Activated CD8-positive, alpha-beta memory T cell treated with anti-CD3 and anti-CD28 coated beads, Interleukin-2, amount 10 ng/mL, durations not matched to agents 7 days and 5 days (primary cell): ENCODE measurements around the gene NUCB2. TPM values are rescaled to one million over a fixed set of nuclear protein-coding genes. Genes with fewer than 3 reads are reported as not detected.

Experiments used
- ATAC-seq: fragments of 150-1000 bp; cut with Tn5 transposase; one replicate; pipeline ENCODE4 v1.10.0; 2021; ENCODE audit warnings: moderate library complexity
- CTCF ChIA-PET: fragments of 350-600 bp; sonication (Branson Sonifier 250); formaldehyde crosslinking; loops from one replicate; lab custom pipeline; 2021; ENCODE audit warnings: antibody characterized with exemption; lab: Charles Lee
- DNase-seq: peaks from one replicate; pipeline ENCODE4 v3.0.0-alpha.2; 2020
- H3K27ac Mint-ChIP-seq: one replicate; pipeline ENCODE4 v1.8.0; 2021; ENCODE audit warnings: mild to moderate bottlenecking, mixed read lengths
- H3K27me3 Mint-ChIP-seq: one replicate; pipeline ENCODE4 v1.8.0; 2021; ENCODE audit warnings: mixed read lengths
- H3K36me3 Mint-ChIP-seq: one replicate; pipeline ENCODE4 v1.8.0; 2021; ENCODE audit warnings: mild to moderate bottlenecking, mixed read lengths
- H3K4me1 Mint-ChIP-seq: one replicate; pipeline ENCODE4 v1.8.0; 2021; ENCODE audit warnings: mixed read lengths
- H3K4me3 Mint-ChIP-seq: one replicate; pipeline ENCODE4 v1.8.0; 2021; ENCODE audit warnings: mild to moderate bottlenecking, moderate library complexity, mixed read lengths
- H3K9me3 Mint-ChIP-seq: one replicate; pipeline ENCODE4 v1.8.0; 2022; ENCODE audit warnings: low read depth, mixed read lengths
- total RNA-seq, 2 experiments: library from RNA; stranded (reverse); gene quantifications; one replicate each; pipeline ENCODE4 v1.2.3, GENCODE V29; 2021

Gene NUCB2
- total RNA-seq, 2 experiments from 2014 or later: 79.4 to 100.0 TPM

DNA sequence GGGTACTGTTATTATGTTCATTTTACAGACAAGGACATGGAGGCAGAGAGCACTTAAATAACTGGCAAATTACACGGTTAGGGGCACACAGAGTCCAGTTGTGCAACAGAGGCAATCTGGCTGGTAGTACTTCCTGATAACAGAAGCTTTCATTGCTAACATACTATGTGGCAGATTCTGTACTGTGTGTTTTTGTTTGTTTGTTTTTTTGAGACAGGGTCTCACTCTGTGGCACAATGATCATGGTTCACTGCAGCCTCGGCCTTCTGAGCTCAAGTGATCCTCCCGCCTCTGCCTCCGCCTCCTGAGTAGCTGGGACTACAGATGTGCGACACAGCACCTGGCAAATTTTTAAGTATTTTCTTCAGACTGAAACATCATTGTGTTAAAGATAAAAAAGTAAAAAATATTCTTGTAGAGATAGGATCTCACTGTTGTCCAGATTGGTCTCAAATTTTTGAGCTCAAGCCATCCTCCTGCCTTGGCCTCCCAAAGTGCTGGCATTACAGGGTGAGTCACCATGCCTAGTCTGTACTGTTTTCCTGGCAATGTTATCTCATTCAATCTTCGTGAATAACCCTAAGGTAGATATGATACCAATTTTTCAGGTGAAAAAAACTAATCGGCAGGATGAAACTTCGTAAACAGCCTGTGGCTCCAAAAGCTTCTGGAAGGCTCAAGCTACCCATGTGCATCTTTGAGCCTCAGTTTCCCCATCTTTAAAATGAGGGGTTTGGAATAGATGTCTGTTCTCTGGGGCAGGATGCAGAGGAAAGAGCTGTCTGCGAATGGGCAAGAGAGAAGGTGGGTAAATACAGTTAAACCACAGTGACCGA, 921 bp upstream of the NUCB2 start:
- peak overlapping the region; percentile 91 for H3K27ac Mint-ChIP-seq
- H3K4me1 Mint-ChIP-seq: peaks cover 42% of the 10 kb centered on the region

DNA sequence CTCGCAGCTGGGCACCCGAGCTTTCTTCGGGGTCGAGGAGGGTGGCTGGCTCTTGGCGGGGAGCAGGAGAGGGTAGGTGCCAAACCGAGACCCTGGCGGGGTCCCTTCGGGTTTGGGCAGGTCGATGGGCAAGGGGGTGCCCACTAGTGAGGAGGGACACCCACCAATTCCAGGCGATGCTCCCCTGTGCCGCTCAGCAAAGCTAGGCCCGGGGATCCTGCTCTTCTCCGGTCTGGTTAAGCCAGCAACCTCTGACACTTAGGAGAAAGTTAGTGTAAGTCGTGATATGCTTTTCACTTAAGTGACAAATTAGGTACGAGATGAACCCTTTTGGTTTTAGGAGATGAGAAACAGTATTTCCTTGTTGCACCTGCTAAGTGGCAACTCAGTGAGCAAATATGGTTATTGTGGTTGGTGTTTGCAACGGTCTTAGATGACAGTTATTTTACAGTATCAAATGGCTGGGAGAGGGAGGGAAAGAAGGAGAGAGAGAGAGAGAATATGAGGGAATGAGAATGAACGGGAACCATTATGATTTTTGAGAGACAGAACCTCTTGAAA, 565 bp downstream of the NUCB2 start:
- peak overlapping the region; percentile 95 for H3K4me3 Mint-ChIP-seq
- H3K9me3 Mint-ChIP-seq: no peaks in the 10 kb centered on the region
- CTCF ChIA-PET: interaction anchor here (1.2 to 3.0 kb wide), 5 partner anchors 14 to 77 kb away, joined by 3 to 13 read pairs (median 5); no protein-coding TSS in a partner anchor
- peak overlapping the region; percentile 91 for H3K27ac Mint-ChIP-seq
- ATAC-seq: peak; percentile 21
- peak; percentile 55 for DNase-seq
- peaks cover 17% of the 10 kb centered on the region for H3K27me3 Mint-ChIP-seq
- peaks cover 15% of the 10 kb centered on the region for H3K36me3 Mint-ChIP-seq
- peaks cover 46% of the 10 kb centered on the region for H3K4me1 Mint-ChIP-seq

More for the DNA sequence above, 921 bp upstream of the NUCB2 start:
- CTCF ChIA-PET: interaction anchor here (0.6 to 3.0 kb wide), 7 partner anchors 18 to 380 kb away, joined by 3 to 13 read pairs (median 4); partner anchors contain the start of gene PIK3C2A
- peaks cover 20% of the 10 kb centered on the region for H3K27me3 Mint-ChIP-seq
- peak overlapping the region; percentile 95 for H3K4me3 Mint-ChIP-seq
- H3K36me3 Mint-ChIP-seq: peaks cover 11% of the 10 kb centered on the region
- ATAC-seq: no peak
- no peaks in the 10 kb centered on the region for H3K9me3 Mint-ChIP-seq
- no peak for DNase-seq

DNA sequence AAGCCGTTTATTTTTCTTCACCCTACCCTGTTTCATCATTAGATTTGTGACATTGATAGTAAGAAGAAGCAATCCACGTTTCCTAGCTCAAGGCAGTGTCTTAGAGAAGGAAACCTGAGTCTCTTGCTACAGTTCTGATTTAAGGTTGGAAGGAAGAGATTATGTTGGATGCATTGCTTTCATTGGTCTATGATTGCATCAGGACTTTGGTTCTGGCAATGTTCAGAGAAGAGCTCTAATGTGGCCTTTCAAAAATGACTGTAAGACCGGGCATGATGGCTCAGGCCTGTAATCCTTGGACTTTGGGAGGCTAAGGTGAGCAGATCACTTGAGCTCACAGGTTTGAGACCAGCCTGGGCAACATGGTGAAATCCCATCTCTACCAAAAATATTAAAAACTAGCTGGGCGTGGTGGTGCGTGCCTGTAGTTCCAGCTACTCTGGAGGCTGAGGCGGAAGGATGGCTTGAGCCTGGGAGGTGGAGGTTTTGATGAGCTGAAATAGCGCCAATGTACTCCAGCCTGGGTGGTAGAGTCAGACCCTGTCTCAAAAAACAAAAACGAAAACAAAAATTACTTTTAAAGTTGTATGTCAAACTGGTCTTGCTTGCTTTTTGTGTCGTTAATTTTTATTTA, 4.1 kb downstream of the NUCB2 start:
- ATAC-seq (no peak), DNase-seq (no peak)
- peaks cover under 1% of the 10 kb centered on the region for H3K9me3 Mint-ChIP-seq
- CTCF ChIA-PET: interaction anchor here (1.1 to 1.6 kb wide), 2 partner anchors 11 to 16 kb away, joined by 3 to 5 read pairs; no protein-coding TSS in a partner anchor
- H3K4me3 Mint-ChIP-seq: no peak overlapping the region
- H3K27ac Mint-ChIP-seq: no peak overlapping the region
- H3K36me3 Mint-ChIP-seq: peaks cover 36% of the 10 kb centered on the region
- peaks cover 43% of the 10 kb centered on the region for H3K4me1 Mint-ChIP-seq
- H3K27me3 Mint-ChIP-seq: no peaks in the 10 kb centered on the region

DNA sequence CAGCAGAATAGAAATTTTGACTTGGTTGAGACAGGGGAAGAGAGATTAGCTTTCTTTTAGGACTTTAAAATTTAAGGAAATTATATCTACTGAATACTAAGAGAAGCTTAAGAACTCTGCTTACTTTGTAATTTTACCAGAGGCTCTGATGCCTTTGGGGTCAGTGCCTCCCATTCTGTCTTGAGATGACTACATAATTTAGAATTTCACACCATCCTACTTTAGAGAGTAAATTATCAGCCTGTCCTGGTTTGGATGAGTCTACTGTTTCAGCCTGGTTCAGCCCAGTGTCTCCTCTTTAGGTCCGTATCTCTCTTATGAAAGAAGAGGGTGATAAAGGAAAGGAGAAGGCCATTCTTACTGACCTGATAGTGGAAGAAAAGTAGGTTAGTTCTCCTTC, 9.8 kb downstream of the NUCB2 start:
- no peak for DNase-seq
- no peak for ATAC-seq
- Mint-ChIP-seq H3K4me3 (no peak overlapping the region), H3K4me1 (peaks cover 34% of the 10 kb centered on the region), H3K9me3 (peaks cover 2% of the 10 kb centered on the region), H3K36me3 (peaks cover 55% of the 10 kb centered on the region), H3K27ac (no peak overlapping the region), H3K27me3 (no peaks in the 10 kb centered on the region)
- CTCF ChIA-PET: no interaction called here

DNA sequence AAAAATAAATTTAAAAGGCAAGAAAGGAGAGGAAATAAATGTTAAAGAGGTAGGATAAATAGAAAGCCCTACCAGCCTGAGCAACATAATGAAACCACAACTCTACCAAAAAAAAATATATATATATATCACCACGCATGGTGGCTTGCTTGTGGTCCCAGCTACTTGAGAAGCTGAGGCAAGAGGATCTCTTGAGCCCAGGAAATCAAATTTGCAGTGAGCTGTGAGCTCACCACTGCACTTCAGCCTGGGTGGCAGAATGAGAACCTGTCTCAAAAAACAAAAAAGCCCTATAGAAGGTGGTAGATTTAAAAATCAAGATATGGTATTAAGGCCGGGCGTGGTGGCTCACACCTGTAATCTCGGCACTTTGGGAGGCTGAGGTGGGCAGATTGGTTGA, 10.5 kb downstream of the NUCB2 start:
- peaks cover 2% of the 10 kb centered on the region for H3K9me3 Mint-ChIP-seq
- H3K36me3 Mint-ChIP-seq: peaks cover 56% of the 10 kb centered on the region
- H3K4me3 Mint-ChIP-seq: no peak overlapping the region
- peak; percentile 51 for DNase-seq
- no peaks in the 10 kb centered on the region for H3K27me3 Mint-ChIP-seq
- ATAC-seq: peak; percentile 44
- peaks cover 32% of the 10 kb centered on the region for H3K4me1 Mint-ChIP-seq
- CTCF ChIA-PET: interaction anchor here (1.1 kb wide), 1 partner anchor 20 kb away, joined by 3 read pairs; no protein-coding TSS in a partner anchor
- no peak overlapping the region for H3K27ac Mint-ChIP-seq

DNA sequence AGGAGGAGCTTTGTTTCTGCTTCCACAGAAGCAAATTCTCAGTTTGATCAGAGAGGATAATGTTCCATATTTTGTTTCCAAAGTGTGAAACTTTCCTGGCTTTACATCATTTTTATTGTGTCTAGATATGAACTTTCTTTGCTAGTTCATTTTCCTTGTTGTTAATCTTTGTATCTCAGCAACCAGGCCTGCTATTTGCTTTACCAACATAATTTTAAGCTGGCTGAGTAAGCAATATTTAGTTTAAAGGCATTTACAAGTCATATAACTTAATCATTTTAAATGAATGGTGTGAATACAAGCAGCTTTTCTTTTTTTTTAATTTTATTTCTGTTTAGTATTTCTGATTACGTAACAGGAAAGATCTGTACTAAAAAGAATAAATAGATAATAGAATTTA, 15.2 kb downstream of the NUCB2 start:
- CTCF ChIA-PET: interaction anchor here (1.2 to 1.4 kb wide), 2 partner anchors 9 to 14 kb away, joined by 3 to 5 read pairs; no protein-coding TSS in a partner anchor
- H3K4me1 Mint-ChIP-seq: peaks cover 33% of the 10 kb centered on the region
- H3K27ac Mint-ChIP-seq: no peak overlapping the region
- ATAC-seq: no peak
- no peaks in the 10 kb centered on the region for H3K9me3 Mint-ChIP-seq
- peaks cover 52% of the 10 kb centered on the region for H3K36me3 Mint-ChIP-seq
- no peaks in the 10 kb centered on the region for H3K27me3 Mint-ChIP-seq
- no peak for DNase-seq
- H3K4me3 Mint-ChIP-seq: no peak overlapping the region

DNA sequence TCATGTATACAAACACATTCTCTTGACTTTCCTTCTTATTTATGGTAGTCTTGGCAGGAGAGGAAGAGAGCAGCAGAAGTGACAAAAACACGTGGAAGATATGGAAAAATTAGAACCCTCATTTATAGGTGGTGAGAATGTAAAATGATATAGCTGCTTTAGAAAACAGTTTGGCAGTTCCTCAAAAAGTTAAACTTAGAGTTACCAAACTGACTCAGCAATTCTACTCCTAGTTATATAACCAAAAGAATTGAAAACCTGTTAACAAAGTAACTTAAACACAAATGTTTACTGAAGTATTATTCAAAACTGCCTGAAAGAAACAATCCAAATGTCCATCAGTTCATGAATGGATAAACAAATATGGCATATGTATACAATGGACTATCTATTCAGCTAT, 16.8 kb downstream of the NUCB2 start:
- H3K9me3 Mint-ChIP-seq: no peaks in the 10 kb centered on the region
- peaks cover 41% of the 10 kb centered on the region for H3K4me1 Mint-ChIP-seq
- no peaks in the 10 kb centered on the region for H3K27me3 Mint-ChIP-seq
- ATAC-seq (no peak), DNase-seq (no peak)
- CTCF ChIA-PET: interaction anchor here (0.8 to 1.3 kb wide), 2 partner anchors 18 to 68 kb away, joined by 3 read pairs; no protein-coding TSS in a partner anchor
- H3K36me3 Mint-ChIP-seq: peaks cover 51% of the 10 kb centered on the region
- no peak overlapping the region for H3K4me3 Mint-ChIP-seq
- H3K27ac Mint-ChIP-seq: no peak overlapping the region

DNA sequence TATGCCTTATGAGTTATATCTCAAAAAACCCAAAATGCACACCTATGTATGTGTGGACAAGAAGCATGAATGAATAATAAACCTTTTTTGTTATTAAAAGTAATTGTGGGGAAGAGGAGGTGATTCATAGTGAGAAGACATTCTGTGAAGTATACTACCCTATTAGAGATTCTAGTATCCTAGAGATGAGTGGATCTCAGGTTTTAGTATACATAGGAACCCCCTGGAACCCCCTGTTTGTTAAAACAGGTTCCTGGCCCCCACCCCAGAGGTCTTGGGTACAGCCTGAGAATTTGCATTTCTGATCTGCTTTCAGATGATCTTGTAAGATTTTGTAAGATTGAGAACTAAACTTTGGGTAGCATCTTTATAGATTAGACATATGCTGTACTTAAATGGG, 17.5 kb downstream of the NUCB2 start:
- Mint-ChIP-seq H3K27me3 (no peaks in the 10 kb centered on the region), H3K27ac (no peak overlapping the region), H3K9me3 (no peaks in the 10 kb centered on the region), H3K36me3 (peaks cover 56% of the 10 kb centered on the region), H3K4me3 (no peak overlapping the region), H3K4me1 (peaks cover 46% of the 10 kb centered on the region)
- CTCF ChIA-PET: no interaction called here
- DNase-seq (no peak), ATAC-seq (peak; percentile 28)

DNA sequence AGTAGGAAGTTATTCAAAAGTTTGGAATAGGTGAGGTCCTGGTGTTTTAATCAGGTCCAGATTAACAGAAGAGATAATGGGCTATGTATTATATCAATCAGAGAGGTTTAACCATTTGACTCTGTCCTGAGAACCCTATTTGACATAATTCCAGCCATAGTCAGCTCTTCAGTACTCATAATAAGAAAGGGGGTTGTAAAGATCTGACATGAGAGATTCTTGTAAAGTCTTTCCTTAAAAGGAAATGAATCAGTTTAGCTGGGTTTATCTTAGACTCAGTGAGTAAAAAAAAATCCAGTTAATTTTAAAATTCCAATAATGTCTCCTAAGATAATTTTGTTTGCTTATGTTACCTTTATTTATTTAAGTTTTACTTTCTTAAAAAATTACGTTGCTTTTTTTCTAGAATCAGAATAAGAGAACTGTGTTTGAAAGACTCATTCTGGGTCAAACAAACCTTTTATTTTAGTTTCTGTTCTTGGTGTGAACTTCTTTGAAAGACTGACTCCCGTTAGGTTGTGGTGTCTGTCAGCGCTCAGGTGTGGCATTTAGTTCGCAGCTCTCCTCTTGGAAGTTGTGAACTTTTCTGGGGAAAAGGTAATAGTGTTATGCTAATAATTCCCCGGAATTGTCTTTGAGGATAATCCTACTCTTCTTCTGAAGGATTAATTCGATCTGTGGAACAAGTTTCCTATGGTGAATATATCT, 20.5 kb downstream of the NUCB2 start:
- Mint-ChIP-seq H3K27ac (peak overlapping the region; percentile 59), H3K4me3 (peak overlapping the region; percentile 45), H3K27me3 (no peaks in the 10 kb centered on the region), H3K9me3 (no peaks in the 10 kb centered on the region), H3K4me1 (peaks cover 45% of the 10 kb centered on the region), H3K36me3 (peaks cover 52% of the 10 kb centered on the region)
- ATAC-seq (peak; percentile 71), DNase-seq (no peak)
- CTCF ChIA-PET: interaction anchor here (1.3 to 2.0 kb wide), 3 partner anchors 16 to 67 kb away, joined by 4 to 5 read pairs (median 4); no protein-coding TSS in a partner anchor

DNA sequence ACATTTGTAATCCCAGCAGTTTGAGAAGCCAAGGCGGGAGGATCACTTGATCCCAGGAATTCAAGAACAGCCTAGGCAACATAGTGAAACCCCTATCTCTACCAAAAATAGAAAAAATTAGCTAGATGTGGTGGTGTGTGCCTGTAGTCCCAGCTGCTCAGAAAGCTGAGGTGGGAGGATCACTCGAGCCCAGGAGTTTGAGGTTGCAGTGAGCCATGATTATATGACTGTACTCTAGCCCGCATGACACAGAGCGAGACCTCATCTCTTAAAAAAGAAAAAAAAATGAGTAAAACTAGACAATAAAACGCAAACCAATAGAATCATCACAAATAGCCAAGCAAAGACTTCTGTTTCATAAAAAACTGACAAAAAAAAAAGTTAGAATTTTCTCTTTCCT, 21.8 kb downstream of the NUCB2 start:
- CTCF ChIA-PET: no interaction called here
- Mint-ChIP-seq H3K27ac (peak overlapping the region; percentile 19), H3K4me1 (peaks cover 39% of the 10 kb centered on the region), H3K9me3 (no peaks in the 10 kb centered on the region), H3K27me3 (no peaks in the 10 kb centered on the region), H3K36me3 (peaks cover 50% of the 10 kb centered on the region), H3K4me3 (no peak overlapping the region)
- ATAC-seq (peak; percentile 74), DNase-seq (peak; percentile 79)

DNA sequence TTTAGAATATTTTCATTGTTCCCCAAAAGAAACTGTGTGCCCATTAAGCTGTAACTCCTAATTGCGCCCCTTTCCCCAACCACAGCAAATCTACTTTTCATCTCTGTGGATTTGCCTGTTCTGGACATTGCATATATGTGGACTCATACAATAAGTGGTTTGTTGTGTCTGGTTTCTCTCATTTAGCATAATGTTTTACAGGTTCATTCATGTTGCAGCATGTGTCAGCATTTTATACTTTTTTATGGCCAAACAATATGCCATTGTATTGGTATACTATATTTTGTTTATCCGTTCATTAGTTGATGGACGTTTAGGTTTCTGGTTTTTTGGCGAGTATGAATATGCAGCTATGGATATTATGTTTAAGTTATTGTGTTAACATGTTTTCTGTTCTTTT, 23.8 kb downstream of the NUCB2 start:
- Mint-ChIP-seq H3K4me1 (peaks cover 29% of the 10 kb centered on the region), H3K9me3 (no peaks in the 10 kb centered on the region), H3K36me3 (peaks cover 44% of the 10 kb centered on the region), H3K4me3 (no peak overlapping the region), H3K27ac (no peak overlapping the region), H3K27me3 (no peaks in the 10 kb centered on the region)
- DNase-seq (no peak), ATAC-seq (no peak)
- CTCF ChIA-PET: interaction anchor here (1.1 to 1.3 kb wide), 2 partner anchors 9 to 70 kb away, joined by 3 to 5 read pairs; no protein-coding TSS in a partner anchor

DNA sequence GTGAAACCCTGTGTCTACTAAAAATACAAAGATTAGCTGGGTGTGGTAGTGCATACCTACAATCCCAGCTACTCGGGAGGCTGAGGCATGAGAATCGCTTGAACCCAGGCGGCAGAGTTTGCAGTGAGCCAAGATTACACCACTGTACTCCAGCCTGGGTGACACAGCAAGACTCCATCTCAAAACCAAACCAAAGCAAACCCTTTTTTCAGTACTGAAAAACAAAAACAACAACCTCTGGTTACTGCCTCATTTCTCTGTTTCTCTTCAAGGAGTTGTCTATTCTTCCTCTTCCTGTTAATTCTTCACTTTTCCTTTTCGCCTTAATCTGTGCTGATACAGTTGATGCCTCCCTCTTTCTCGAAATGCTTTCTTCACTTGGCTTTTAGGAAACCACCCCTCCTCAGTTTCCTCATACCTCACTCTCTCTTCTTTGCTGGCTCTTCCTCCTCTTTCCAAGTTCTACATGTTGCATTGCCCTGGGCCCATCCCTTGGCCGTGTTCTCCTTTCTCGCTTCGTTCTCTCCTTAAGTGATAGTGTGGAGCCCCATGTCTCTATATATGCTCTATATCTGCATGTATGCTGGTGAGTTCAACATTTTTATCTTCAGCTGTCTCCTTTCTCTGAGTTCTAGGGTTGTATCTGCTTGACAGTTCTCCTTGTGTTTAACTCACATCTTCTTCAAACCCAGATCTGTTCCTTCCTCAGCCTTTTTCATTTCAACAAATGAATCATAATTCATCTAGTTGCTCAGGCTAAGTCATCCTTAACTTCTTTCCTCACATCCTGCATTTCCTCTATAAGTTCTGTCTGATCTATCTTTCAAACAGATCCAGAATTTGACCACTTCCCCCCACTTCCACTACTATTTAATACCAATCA, 37.1 kb downstream of the NUCB2 start:
- no peak for ATAC-seq
- Mint-ChIP-seq H3K9me3 (no peaks in the 10 kb centered on the region), H3K27ac (no peak overlapping the region), H3K4me1 (no peaks in the 10 kb centered on the region), H3K4me3 (no peak overlapping the region), H3K36me3 (peaks cover 27% of the 10 kb centered on the region), H3K27me3 (no peaks in the 10 kb centered on the region)
- CTCF ChIA-PET: interaction anchor here (1.2 kb wide), 1 partner anchor 70 kb away, joined by 3 read pairs; no protein-coding TSS in a partner anchor
- no peak for DNase-seq
